GM18907 (cell line): ENCODE results near the gene LDB1.
A peak's percentile ranks its signal among the peaks of the same experiment; 100 is the strongest.

Experiments used
- ATAC-seq: cut with Tn5 transposase; IDR thresholded peaks from one replicate; pipeline ENCODE4 v1.9.1; 2021; ENCODE audit warnings: mild to moderate bottlenecking, moderate library complexity; ENCODE audit not compliant: unreplicated experiment

The LDB1 gene

GRCh38 chr10:102135956-102136526, 15.9 kb upstream of the LDB1 start:
- ATAC-seq = no peak

GRCh38 chr10:102134416-102134815, 14.2 kb upstream of the LDB1 start:
- no peak for ATAC-seq

GRCh38 chr10:102133373-102134195, 13.4 kb upstream of the LDB1 start:
- peak; percentile 15 for ATAC-seq

GRCh38 chr10:102132563-102133372, 12.6 kb upstream of the LDB1 start, which contains the start of gene PPRC1:
PPRC1 (plus strand) TSS chr10:102133040; CDS start chr10:102133069, 29 bp downstream.
- peak; percentile 90 for ATAC-seq

GRCh38 chr10:102132193-102132562, 12.0 kb upstream of the LDB1 start:
- ATAC-seq = no peak

- ATAC-seq = no peak
Measured at GRCh38 chr10:102131286-102132170, 11.4 kb upstream of the LDB1 start.

GRCh38 chr10:102123223-102123622, 3.1 kb upstream of the LDB1 start:
- ATAC-seq = no peak

- ATAC-seq = no peak
Measured at GRCh38 chr10:102122450-102122849, 2.3 kb upstream of the LDB1 start.

- no peak for ATAC-seq
Measured at GRCh38 chr10:102121739-102122372, 1.7 kb upstream of the LDB1 start.

- ATAC-seq = no peak
Measured at GRCh38 chr10:102120991-102121738, 997 bp upstream of the LDB1 start.

- ATAC-seq = no peak
Measured at GRCh38 chr10:102119417-102120141, 589 bp downstream of the LDB1 start.

- ATAC-seq = no peak
Measured at GRCh38 chr10:102118867-102119266, 1.3 kb downstream of the LDB1 start.

GRCh38 chr10:102117391-102118159, 2.6 kb downstream of the LDB1 start:
- no peak for ATAC-seq

GRCh38 chr10:102116656-102117055, 3.5 kb downstream of the LDB1 start:
- no peak for ATAC-seq

GRCh38 chr10:102115775-102116174, 4.4 kb downstream of the LDB1 start:
- no peak for ATAC-seq

- peak; percentile 54 for ATAC-seq
Measured at GRCh38 chr10:102114861-102115618, 5.1 kb downstream of the LDB1 start.
